ENCODE data around the gene ATF4.
"Not testable (repeated sequence)": the region's sequence is repeated elsewhere in the genome, so short reads cannot be mapped to it uniquely, and the experiment has no call there.

DNA sequence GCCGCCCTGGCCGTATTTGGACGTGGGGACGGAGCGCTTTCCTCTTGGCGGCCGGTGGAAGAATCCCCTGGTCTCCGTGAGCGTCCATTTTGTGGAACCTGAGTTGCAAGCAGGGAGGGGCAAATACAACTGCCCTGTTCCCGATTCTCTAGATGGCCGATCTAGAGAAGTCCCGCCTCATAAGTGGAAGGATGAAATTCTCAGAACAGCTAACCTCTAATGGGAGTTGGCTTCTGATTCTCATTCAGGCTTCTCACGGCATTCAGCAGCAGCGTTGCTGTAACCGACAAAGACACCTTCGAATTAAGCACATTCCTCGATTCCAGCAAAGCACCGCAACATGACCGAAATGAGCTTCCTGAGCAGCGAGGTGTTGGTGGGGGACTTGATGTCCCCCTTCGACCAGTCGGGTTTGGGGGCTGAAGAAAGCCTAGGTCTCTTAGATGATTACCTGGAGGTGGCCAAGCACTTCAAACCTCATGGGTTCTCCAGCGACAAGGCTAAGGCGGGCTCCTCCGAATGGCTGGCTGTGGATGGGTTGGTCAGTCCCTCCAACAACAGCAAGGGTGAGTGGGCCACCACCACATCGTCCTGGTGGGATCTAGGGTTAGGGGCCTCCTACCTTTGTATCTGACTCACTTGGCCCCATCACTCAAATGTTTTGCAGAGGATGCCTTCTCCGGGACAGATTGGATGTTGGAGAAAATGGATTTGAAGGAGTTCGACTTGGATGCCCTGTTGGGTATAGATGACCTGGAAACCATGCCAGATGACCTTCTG is 934 bp downstream of the ATF4 start:
- TF ChIP-seq CTCF (IDR thresholded peaks at IDR 0.05; ENCODE audit: low read depth, low read length, poor library complexity, severe bottlenecking); EZH2phosphoT487 (IDR thresholded peaks at IDR 0.05; ENCODE audit: borderline replicate concordance, low read length): not testable (repeated sequence)

Measured in DOHH2 (cell line).